Measurements from ENCODE around the gene LETM1. TPM values are rescaled to one million over a fixed set of nuclear protein-coding genes. Genes with fewer than 3 reads are reported as not detected.

LETM1 gene
- total and polyA plus RNA-seq, 2 of the 8 experiments (the other 6 are each of a cell fraction or from before 2014, with no cell fraction given): 19.8 to 50.1 TPM

GRCh38 chr4:1815997-1816860 lies 39.7 kb downstream of the LETM1 start:
- Histone ChIP-seq H3K27ac (ENCODE audit: low read depth, low read length) (no peak overlapping the region), H3K9ac (replicated peaks in 1 of 4; ENCODE audit: extremely low read depth in 1 of 4, low read depth in 3 of 4, low read length in 3 of 4) (no peak overlapping the region), H2AK5ac (ENCODE audit: low read depth, low read length) (no peak overlapping the region), H3K9me3 (ENCODE audit: insufficient read depth in 2 of 2, low read depth in 1 of 2, low read length in 1 of 2) (no peaks in the 10 kb centered on the region), H4K20me1 (replicated peaks in 1 of 2; ENCODE audit: control insufficient read depth in 1 of 2, insufficient read depth in 2 of 2, low read length in 2 of 2) (peaks cover 0 to 9% of the 10 kb centered on the region in 2 experiments), H3K23ac (ENCODE audit: insufficient read length) (no peak overlapping the region), H3K79me1 (ENCODE audit: low read depth, low read length) (no peaks in the 10 kb centered on the region), H3K4me1 (replicated peaks in 1 of 4; ENCODE audit: control insufficient read depth in 3 of 4, insufficient read depth in 4 of 4, low read length in 3 of 4) (no peaks in the 10 kb centered on the region), H3K4me2 (ENCODE audit: insufficient read depth in 1 of 2, low read depth in 2 of 2, low read length in 2 of 2) (no peak overlapping the region), H4K8ac (ENCODE audit: extremely low read depth, insufficient read depth, low read length) (peak overlapping the region; percentile 35; the same call in 1 of the 2 replicates), H3K4me3 (ENCODE audit: extremely low read depth in 1 of 4, insufficient read depth in 2 of 4, low read depth in 3 of 4, low read length in 4 of 4) (no peak overlapping the region), H2BK5ac (ENCODE audit: low read depth, low read length) (no peak overlapping the region), H2BK20ac (ENCODE audit: low read length) (no peak overlapping the region), H4K91ac (replicated peaks; ENCODE audit: insufficient read length, low read length) (no peak overlapping the region), H3K36me3 (ENCODE audit: control insufficient read depth in 2 of 4, insufficient read depth in 4 of 4, low read length in 3 of 4) (peaks cover 0 to 16% (median 10%) of the 10 kb centered on the region in 4 experiments; a peak in 7 of 8 replicates), H3K18ac (ENCODE audit: extremely low read depth, low read length) (no peak overlapping the region), H3K14ac (ENCODE audit: insufficient read length) (no peak overlapping the region), H4K5ac (ENCODE audit: insufficient read length, low read depth, low read length) (no peak overlapping the region), H2BK15ac (ENCODE audit: low read length) (no peak overlapping the region), H2BK120ac (replicated peaks; ENCODE audit: low read depth, low read length) (no peak overlapping the region), H3K56ac (replicated peaks; ENCODE audit: insufficient read length, low read depth, low read length) (no peak overlapping the region), H3K79me2 (ENCODE audit: control insufficient read depth in 1 of 2, insufficient read depth in 2 of 2, low read length in 2 of 2) (no peaks in the 10 kb centered on the region), H3K4ac (replicated peaks; ENCODE audit: insufficient read length, low read depth, low read length) (no peak overlapping the region), H3K27me3 (replicated peaks in 1 of 4; ENCODE audit: control insufficient read depth in 3 of 4, extremely low read depth in 1 of 4, insufficient read depth in 3 of 4, low read length in 3 of 4) (no peaks in the 10 kb centered on the region), H2BK12ac (ENCODE audit: low read depth, low read length) (no peak overlapping the region), H3K23me2 (ENCODE audit: low read depth, low read length) (no peaks in the 10 kb centered on the region), H2AFZ (ENCODE audit: low read length) (no peak overlapping the region)
- ChIA-PET POLR2A (ENCODE audit: partially characterized antibody) (interaction anchor here (0.9 to 1.1 kb wide), 2 partner anchors 68 to 71 kb away, joined by 3 to 4 read pairs; no protein-coding TSS in a partner anchor), CTCF (ENCODE audit: partially characterized antibody) (interaction anchor here (0.7 to 71.2 kb wide), 13 partner anchors 10 to 123 kb away, joined by 3 to 2507 read pairs (median 4); no protein-coding TSS in a partner anchor)
- DNase-seq (ENCODE audit: low read depth in 1 of 2, low spot score in 2 of 2) (no peak), FAIRE-seq (no peak)
- WGBS, 2 experiments (ENCODE audit: extremely low coverage in 1 of 2, insufficient coverage in 1 of 2, insufficient read length in 1 of 2, insufficient replicate concordance in 2 of 2, low coverage in 1 of 2, low lambda C conversion rate in 2 of 2, missing lambda C conversion rate in 1 of 2): 94% methylated on average over 25 of the region's 25 CpGs; no CpG with 5 or more reads in 1 of the 2 experiments
- TF ChIP-seq ATF2 (IDR thresholded peaks at IDR 0.05; ENCODE audit: low read length) (no peak), CHD2 (IDR thresholded peaks at IDR 0.05; ENCODE audit: low read length) (no peak), FOSL1 (IDR thresholded peaks at IDR 0.05; ENCODE audit: insufficient read depth, low read depth, low read length) (no peak), TBP (IDR thresholded peaks at IDR 0.05; ENCODE audit: low read depth, low read length) (no peak), CHD1 (IDR thresholded peaks at IDR 0.05; ENCODE audit: low read depth, low read length) (no peak), TAF7 (optimal IDR thresholded peaks at IDR 0.05; ENCODE audit: borderline replicate concordance, low read depth, low read length) (no peak), ZNF274 (IDR thresholded peaks at IDR 0.05; ENCODE audit: borderline replicate concordance, extremely low read depth, low read length) (no peak), SUZ12 (IDR thresholded peaks at IDR 0.05; ENCODE audit: low read length) (no peak), CBX8 (IDR thresholded peaks at IDR 0.05; ENCODE audit: borderline replicate concordance, low read depth, low read length) (no peak)
